UCSD-AML1 (cell line): ENCODE results near the gene WDR64.
"Not testable (repeated sequence)": the region's sequence is repeated elsewhere in the genome, so short reads cannot be mapped to it uniquely, and the experiment has no call there.

Experiments
- DNase-seq: peaks from one replicate; lab custom pipeline; 2025; ENCODE audit not compliant: unreplicated experiment; lab: John Stamatoyannopoulos, UW

The WDR64 gene

DNA sequence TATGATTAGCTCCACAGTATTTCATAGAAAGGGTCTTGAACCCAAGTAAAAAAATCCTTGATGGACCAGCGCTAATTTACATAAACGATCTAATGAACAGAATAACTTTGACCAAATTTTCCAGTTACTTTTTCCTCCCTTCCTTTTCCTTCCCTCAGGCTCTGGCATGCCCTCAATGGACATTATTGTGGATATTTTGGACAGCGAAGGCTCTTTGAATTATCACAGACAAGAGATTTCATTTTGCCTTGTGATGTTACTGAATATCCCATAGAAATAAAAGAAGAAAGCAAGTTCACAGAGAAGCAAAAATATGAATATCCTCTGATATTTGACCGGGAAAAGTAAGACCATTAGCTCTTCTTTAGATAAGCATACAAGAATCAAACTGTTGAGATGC, 135.6 kb downstream of the WDR64 start:
- no peak for DNase-seq

DNA sequence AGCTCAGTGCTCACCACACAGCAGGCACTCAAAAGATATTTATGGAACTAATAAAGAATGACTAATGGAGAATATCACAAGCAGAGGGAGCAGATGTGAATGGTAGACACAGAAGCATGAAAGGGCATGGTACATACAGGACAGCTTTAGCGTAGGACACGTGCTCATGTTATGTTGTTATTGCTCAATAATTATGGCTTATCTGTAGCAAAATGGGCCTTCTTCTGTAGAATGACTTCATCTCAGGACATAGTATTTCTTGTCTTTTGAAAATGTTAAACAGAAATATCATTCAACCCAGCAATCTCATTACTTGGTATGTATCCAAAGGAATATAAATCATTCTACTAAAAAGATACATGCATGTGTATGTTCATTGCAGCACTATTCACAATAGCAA, 137.0 kb downstream of the WDR64 start:
- no peak for DNase-seq

DNA sequence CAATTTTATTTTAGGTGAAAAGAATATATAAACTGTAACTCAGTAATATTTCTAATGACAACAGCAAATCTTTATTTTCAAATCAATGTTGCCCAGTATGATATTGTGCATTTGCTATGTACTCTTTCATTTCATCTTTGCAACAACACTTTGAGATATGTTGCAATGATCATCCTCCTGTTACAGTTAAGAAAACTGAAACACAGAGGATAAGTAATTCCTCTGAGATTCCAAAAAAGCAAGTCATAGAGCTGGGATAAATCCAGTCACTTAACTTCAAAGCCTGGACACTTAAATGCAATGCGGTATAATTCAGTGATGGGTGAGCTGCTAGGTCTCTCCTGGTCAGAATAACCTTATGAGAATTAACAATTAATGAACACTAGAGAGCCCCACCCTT, 147.3 kb downstream of the WDR64 start:
- no peak for DNase-seq

DNA sequence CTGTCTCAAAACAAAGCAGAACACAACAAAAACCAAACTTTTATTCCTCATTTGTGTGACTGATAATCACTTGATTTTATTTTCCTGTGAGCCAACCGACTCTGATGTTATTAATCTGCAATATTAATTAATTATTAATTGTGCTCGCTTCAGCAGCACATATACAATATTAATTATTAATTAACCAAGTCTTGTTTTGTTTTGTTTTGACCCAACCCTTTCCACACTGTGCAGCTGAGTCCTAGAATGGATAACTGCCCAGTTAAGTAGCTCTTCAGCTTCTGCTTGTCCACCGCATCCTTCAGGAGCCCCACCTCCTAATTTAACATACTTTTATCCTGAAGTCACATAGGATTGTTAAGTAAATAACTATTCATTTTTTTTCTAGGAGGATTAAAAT, 148.6 kb downstream of the WDR64 start:
- no peak for DNase-seq

- DNase-seq, result no peak
Measured at GRCh38 chr1:241802863-241803262, 150.8 kb downstream of the WDR64 start.

- DNase-seq, result not testable (repeated sequence)
Measured at GRCh38 chr1:241804706-241805105, 152.6 kb downstream of the WDR64 start.

DNA sequence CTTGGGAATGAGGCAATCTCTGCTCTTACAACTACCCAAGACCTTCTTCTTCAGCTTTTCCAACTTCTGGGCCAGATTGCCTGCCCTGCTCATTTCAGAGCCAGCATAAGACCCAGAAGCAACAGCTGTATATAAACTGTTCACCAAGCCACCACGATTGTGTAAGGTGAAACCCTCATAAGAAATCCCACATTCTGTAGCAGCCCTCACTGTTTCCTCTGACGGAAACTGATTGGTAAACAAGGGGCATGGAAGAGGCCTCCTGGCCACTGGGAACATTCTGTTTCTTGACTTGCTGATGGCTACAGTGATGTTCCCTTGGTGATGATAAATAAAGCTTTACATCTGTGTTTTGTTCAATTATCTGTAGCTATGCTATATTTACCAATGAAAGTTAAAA, 156.2 kb downstream of the WDR64 start:
- no peak for DNase-seq

DNA sequence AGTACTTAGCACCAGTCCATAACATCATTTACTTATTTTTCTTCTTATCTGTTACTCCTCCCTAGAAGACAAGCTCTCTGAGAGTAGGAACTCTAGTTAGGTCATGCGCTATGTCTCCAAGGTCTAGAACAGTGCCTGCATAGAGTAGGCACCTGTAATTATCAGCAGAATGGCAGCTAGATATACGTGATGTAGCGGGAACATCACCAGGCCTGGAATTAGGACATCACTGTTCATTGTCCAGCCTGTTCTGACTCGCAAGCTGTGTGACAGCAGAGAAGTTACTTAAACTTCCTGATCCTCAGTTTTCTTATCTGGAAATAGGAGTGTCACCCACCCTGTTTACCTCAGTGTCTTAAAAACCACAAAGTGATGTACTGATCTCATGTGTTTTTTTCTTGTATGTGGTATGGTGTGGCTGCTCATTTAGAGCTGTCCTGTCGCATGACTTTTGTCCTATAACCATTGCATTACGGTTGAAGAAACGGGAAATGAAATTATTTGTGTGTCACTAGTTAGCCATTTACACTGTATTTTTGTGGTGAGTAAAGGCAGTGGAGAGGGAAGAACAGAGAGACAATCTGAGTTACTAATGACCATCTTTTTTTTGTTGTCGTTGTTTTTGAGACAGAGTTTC, 158.8 kb downstream of the WDR64 start:
- DNase-seq, result no peak

- no peak for DNase-seq
Measured at GRCh38 chr1:241813768-241814320, 161.8 kb downstream of the WDR64 start.

DNA sequence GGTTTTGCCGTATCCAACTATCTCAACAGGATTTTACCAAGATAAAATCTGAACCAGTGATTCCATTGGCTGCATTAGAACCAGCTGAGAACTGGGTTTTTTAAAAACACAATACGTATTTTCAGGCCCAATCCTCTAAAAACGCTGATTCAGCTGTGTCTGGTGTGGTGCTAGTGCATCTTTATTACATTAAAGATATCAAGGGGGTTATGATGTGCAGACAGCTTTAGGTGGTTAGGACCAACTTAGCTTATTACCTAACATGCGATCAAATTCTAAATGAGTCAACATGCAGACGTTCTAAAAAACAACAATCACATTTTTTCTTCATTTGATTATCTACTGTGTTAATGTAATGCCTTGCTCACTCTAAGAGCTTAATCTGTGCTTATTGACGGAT, 163.9 kb downstream of the WDR64 start:
- DNase-seq, result no peak

- DNase-seq, result no peak
Measured at GRCh38 chr1:241817331-241817792, 165.3 kb downstream of the WDR64 start.

DNA sequence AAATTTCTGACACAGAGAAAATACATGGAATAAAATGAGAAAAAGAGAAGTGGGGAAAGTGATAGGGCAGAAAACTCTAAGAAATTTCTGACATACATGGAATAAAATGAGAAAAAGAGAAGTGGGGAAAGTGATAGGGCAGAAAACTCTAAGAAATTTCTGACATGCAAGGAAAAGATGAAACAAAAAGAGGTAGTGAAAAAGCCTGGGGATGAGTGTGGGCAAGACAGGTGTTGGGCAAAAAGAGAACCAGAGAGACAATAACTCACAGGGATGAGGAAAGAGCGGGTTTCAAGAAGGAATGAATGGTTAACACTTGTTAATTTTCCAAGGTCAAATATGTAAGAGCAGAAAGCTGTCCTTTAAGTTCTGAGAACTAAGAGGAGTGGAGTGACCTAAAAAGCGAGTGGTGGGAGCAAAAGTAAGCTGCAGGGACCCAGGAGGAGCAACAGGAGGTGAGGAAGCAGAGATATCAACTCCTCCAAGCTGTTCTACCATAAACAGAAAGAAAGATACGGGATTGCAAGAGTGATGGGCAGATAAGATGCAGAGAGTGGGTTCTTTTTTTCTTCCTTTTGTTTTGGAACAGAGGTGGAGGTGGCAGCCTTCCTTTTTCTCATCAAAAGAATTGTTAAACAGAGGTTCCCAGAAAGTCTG, 166.0 kb downstream of the WDR64 start:
- no peak for DNase-seq

GRCh38 chr1:241819340-241819866, 167.3 kb downstream of the WDR64 start:
- DNase-seq, result no peak

DNA sequence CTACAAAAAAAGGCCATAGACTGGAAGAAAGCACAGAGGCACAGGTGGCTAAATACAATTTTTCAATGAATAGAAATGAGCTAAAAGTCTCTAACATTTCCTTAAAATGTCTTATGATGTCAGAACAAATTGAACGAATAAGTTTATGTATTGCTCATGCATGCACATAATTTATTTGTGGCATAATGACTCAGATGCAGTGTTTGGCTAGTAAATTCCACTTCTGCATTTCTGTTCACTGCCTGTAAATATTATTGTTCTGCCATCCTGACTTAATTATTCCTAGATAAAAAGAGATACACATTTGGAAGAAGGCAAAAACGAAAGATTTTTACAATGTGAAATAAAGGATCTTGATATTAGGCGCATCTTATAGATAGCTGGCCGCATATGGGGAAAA, 169.3 kb downstream of the WDR64 start:
- DNase-seq, result no peak

DNA sequence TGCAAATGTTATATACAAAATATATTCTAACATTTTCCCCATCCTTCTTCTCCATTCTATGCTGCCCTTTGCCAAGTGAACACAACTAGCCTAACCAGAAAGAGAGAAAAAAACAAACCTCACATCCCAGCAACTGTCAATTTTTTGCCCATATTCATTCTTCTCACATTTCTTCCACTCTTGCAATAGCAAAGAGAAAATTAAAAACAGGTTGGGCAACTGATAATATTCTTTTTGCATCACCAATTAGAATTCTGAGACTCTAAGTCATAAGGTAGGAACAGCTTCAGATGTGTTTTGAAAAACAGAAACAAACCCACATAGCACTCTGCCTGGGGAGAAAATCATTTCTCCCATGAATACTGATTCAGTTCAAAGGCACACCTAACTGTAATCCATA, 170.8 kb downstream of the WDR64 start:
- no peak for DNase-seq

DNA sequence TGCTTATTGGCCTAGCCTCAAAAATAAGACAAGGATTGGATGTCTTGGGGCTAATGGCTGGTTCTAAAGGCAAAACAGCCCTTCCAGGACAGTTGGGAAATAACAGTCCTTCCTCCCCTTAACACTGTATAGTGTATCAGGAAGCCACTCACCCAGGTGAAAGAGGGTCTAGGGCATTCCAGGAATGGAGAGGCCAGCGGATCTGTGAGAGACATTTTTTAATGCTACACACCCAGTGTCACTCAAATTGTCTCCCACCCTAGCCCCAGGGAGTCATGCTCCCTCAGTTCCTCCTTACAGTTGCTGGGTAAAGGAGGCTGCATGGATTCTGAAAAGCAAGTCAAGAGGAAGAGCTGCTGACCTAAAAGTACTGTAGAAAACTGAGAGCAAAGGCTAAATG, 171.8 kb downstream of the WDR64 start:
- no peak for DNase-seq

DNA sequence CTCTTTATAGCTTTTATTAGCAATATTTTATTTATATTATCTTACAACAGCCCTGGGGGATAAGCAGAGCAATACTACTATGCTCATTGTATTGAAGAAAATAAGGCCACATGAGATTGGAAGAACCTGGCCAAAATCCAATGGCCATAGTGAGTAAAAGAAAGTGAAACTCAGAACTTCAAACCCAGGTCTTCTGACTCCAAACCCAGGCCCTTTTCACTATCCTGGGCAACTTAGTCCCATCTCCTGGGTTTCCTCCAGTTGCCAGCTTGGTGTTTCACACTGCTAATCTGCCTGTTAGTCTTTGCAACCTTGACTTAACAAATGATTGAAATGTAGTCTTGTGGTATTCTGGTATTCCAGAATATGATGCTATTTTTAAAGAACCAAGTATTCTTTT, 173.5 kb downstream of the WDR64 start:
- DNase-seq, result no peak

GRCh38 chr1:241826613-241827012, 174.5 kb downstream of the WDR64 start:
- not testable (repeated sequence) for DNase-seq

- DNase-seq, result no peak
Measured at GRCh38 chr1:241827264-241827663, 175.2 kb downstream of the WDR64 start.

GRCh38 chr1:241828463-241829021, 176.5 kb downstream of the WDR64 start:
- no peak for DNase-seq

DNA sequence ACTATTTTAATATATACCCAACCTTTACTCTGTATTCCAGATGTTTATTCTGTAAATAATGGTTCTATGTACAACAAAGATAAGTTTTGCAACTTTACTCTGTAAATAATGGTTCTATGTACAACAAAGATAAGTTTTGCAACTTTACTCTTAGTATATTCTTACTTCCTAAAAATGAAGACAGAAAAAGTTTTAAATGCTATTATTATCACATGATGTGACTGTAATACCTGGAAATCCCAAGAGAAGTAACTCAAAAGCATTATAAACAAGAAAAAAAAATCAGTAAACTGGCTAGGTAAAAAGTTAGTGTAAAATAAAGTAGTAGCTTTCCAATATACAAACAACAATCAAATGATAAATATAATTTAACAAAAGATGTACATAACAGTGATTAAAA, 177.4 kb downstream of the WDR64 start:
- DNase-seq, result no peak

DNA sequence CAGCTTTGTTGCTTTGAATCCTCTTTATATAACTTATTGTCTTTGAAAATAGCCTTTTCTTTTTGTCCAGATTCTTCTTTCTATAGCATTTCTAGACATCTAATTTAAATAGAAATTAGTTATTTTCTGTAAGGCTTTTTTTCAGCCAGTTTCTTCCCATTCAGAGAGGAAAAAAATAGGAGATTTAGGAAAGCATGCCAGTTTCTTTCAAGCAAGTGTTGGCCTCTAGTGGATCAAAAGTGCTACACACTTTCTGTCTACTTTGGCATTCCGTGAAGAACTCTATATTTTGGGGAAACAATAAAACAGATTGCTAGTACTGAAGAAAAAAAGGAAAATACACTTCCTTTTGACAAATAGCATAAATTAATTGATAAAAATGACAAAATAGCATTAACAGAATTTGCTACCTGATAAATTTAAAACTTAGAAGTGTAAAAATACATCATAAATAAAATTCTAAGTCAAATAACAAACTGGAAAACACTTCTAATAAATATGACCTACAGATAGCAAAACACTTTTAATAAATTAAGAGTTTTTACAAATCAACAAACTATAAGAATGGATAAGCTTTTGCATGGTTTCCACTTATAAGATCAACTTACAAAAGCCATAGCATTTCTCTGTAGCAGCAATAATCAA, 182.8 kb downstream of the WDR64 start:
- no peak for DNase-seq
